ENCODE data around the gene UBE2O. TPM values are rescaled to one million over a fixed set of nuclear protein-coding genes. Genes with fewer than 3 reads are reported as not detected.

UBE2O gene
- total and polyA plus RNA-seq, 2 donors (not counting 1 experiment from before 2014, with no cell fraction given) = 11.5 to 12.4 TPM

DNA sequence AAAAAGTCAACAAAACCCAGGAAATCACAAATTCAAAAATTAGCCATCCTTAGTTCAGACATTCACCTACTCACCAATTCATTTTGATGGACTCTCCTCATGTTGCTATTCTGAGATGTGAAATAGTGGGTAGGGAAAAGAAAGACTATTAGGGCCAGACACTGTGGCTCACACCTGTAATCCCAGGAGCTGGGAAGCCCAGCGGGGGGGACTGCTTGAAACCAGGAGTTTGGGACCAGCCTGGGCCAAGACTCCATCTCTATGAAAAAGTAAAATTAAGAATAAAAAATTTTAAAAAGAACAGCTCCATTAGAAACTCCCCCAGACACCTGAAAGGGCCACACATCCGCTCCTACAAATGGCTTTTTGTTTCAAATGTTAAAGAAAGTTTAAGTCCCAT lies 21.4 kb downstream of the UBE2O start:
- Histone ChIP-seq H4K20me1 (ENCODE audit: control insufficient read depth, extremely low read depth, insufficient read depth, low read length) (peaks cover 3% of the 10 kb centered on the region), H3K36me3 (ENCODE audit: control insufficient read depth, insufficient read depth, low read length) (no peaks in the 10 kb centered on the region), H3K9me3 (ENCODE audit: control insufficient read depth, insufficient read depth, low read depth, low read length) (no peaks in the 10 kb centered on the region), H2AFZ (ENCODE audit: low read length) (no peak overlapping the region), H3K27ac (ENCODE audit: insufficient read depth, low read length) (no peak overlapping the region), H3K4me3 (replicated peaks in 1 of 4; ENCODE audit: control extremely low read depth in 1 of 4, insufficient read depth in 1 of 4, low read depth in 3 of 4, low read length in 4 of 4) (no peak overlapping the region), H3K9ac (ENCODE audit: insufficient read depth, low read length) (no peak overlapping the region), H3K27me3 (ENCODE audit: control insufficient read depth, insufficient read depth, low read length) (no peaks in the 10 kb centered on the region), H3K4me2 (ENCODE audit: extremely low read depth, insufficient read depth, low read length) (no peak overlapping the region), H3K4me1 (ENCODE audit: control insufficient read depth, extremely low read depth, insufficient read depth, low read length) (peaks cover 4% of the 10 kb centered on the region), H3K79me2 (ENCODE audit: control insufficient read depth, insufficient read depth, low read length) (peaks cover 4% of the 10 kb centered on the region)
- TF ChIP-seq, protein P1, sequence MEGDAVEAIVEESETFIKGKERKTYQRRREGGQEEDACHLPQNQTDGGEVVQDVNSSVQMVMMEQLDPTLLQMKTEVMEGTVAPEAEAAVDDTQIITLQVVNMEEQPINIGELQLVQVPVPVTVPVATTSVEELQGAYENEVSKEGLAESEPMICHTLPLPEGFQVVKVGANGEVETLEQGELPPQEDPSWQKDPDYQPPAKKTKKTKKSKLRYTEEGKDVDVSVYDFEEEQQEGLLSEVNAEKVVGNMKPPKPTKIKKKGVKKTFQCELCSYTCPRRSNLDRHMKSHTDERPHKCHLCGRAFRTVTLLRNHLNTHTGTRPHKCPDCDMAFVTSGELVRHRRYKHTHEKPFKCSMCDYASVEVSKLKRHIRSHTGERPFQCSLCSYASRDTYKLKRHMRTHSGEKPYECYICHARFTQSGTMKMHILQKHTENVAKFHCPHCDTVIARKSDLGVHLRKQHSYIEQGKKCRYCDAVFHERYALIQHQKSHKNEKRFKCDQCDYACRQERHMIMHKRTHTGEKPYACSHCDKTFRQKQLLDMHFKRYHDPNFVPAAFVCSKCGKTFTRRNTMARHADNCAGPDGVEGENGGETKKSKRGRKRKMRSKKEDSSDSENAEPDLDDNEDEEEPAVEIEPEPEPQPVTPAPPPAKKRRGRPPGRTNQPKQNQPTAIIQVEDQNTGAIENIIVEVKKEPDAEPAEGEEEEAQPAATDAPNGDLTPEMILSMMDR (conservative IDR thresholded peaks at IDR 0.05 in 1 of 2, IDR thresholded peaks at IDR 0.05 in 1 of 2; ENCODE audit: low read depth in 1 of 2, low read length in 2 of 2) = no peak
- TF ChIP-seq EZH2 (IDR thresholded peaks at IDR 0.05; ENCODE audit: low read length, missing control alignments) = no peak
- DNase-seq (ENCODE audit: low read depth in 2 of 2) = no peak

DNA sequence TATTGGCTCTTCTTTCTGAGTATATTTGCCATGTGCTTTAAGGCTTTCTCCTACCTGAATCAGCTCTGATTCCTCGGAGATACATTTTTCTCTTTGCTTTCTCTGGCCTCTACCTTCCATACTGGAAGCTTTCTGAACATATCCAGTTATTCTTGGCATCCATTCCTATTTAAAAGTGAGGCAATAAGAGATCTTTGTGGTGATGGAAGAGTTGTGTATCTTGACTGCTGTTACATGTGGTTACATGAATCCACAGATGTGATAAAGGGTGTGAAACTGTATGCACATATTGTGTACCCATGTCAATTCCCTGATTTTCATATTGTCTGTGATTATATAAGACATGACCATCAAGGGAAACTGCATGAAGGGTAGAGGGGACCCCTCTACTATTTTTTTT lies 24.4 kb downstream of the UBE2O start:
- no peak overlapping the region for H2AFZ ChIP-seq (ENCODE audit: low read length)
- peaks cover 4% of the 10 kb centered on the region for H3K4me1 ChIP-seq (ENCODE audit: control insufficient read depth, extremely low read depth, insufficient read depth, low read length)
- no peak overlapping the region for H3K4me2 ChIP-seq (ENCODE audit: extremely low read depth, insufficient read depth, low read length)
- no peak overlapping the region for H3K9ac ChIP-seq (ENCODE audit: insufficient read depth, low read length)
- H3K79me2 ChIP-seq (ENCODE audit: control insufficient read depth, insufficient read depth, low read length) = peaks cover 4% of the 10 kb centered on the region
- H3K27me3 ChIP-seq (ENCODE audit: control insufficient read depth, insufficient read depth, low read length) = no peaks in the 10 kb centered on the region
- no peak overlapping the region for H3K27ac ChIP-seq (ENCODE audit: insufficient read depth, low read length)
- peak in 1 of 2 donors; percentile 31 for DNase-seq (ENCODE audit: low read depth in 2 of 2)
- H3K36me3 ChIP-seq (ENCODE audit: control insufficient read depth, insufficient read depth, low read length) = no peaks in the 10 kb centered on the region
- no peaks in the 10 kb centered on the region for H3K9me3 ChIP-seq (ENCODE audit: control insufficient read depth, insufficient read depth, low read depth, low read length)
- H4K20me1 ChIP-seq (ENCODE audit: control insufficient read depth, extremely low read depth, insufficient read depth, low read length) = peaks cover 3% of the 10 kb centered on the region
- no peak overlapping the region for H3K4me3 ChIP-seq (replicated peaks in 1 of 4; ENCODE audit: control extremely low read depth in 1 of 4, insufficient read depth in 1 of 4, low read depth in 3 of 4, low read length in 4 of 4)
- TF ChIP-seq, protein P1 (conservative IDR thresholded peaks at IDR 0.05 in 1 of 2, IDR thresholded peaks at IDR 0.05 in 1 of 2; ENCODE audit: low read depth in 1 of 2, low read length in 2 of 2) = no peak
- TF ChIP-seq EZH2 (IDR thresholded peaks at IDR 0.05; ENCODE audit: low read length, missing control alignments) = no peak

DNA sequence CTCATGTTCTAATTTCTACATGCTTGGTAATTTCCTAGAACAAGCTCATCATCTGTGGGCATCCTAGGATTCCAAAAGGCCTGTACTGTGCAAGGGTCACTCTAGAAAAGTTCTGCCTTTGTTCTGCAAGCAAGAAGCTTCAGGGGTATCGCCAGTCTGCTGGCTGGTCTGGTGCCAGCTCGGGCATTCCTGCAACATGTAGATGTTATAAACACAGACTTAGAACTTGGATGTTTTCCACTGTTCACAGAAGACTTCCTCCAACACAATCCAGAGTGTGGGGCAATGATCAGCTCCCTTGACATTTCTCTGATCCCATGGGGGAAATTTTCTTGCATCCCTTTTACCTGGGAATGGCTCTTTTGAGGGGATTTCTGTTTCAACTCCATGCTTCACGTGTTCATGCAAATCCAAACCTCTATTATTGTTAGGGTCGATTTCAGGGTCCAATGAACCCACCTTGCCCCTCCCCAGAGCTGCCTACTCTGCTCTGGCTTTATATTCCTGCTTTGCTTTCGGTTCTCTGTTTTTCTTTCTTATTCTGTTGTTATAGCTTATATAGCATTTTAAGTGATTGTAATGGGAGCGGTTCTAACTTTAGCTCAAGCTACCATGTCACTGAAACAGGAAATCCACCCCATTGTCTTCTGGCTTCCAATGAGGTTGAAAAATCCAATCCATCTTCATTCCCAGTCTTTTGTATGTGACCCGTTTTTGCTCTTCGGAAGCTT lies 25.3 kb downstream of the UBE2O start:
- Histone ChIP-seq H3K79me2 (ENCODE audit: control insufficient read depth, insufficient read depth, low read length) (peaks cover 4% of the 10 kb centered on the region), H3K4me1 (ENCODE audit: control insufficient read depth, extremely low read depth, insufficient read depth, low read length) (peaks cover 4% of the 10 kb centered on the region), H3K4me2 (ENCODE audit: extremely low read depth, insufficient read depth, low read length) (no peak overlapping the region), H3K9ac (ENCODE audit: insufficient read depth, low read length) (no peak overlapping the region), H3K36me3 (ENCODE audit: control insufficient read depth, insufficient read depth, low read length) (no peaks in the 10 kb centered on the region), H3K27ac (ENCODE audit: insufficient read depth, low read length) (no peak overlapping the region), H3K27me3 (ENCODE audit: control insufficient read depth, insufficient read depth, low read length) (no peaks in the 10 kb centered on the region), H4K20me1 (ENCODE audit: control insufficient read depth, extremely low read depth, insufficient read depth, low read length) (peaks cover 3% of the 10 kb centered on the region), H3K4me3 (replicated peaks in 1 of 4; ENCODE audit: control extremely low read depth in 1 of 4, insufficient read depth in 1 of 4, low read depth in 3 of 4, low read length in 4 of 4) (no peak overlapping the region), H2AFZ (ENCODE audit: low read length) (no peak overlapping the region), H3K9me3 (ENCODE audit: control insufficient read depth, insufficient read depth, low read depth, low read length) (no peaks in the 10 kb centered on the region)
- TF ChIP-seq, protein P1 (conservative IDR thresholded peaks at IDR 0.05 in 1 of 2, IDR thresholded peaks at IDR 0.05 in 1 of 2; ENCODE audit: low read depth in 1 of 2, low read length in 2 of 2) = no peak
- no peak for TF ChIP-seq EZH2 (IDR thresholded peaks at IDR 0.05; ENCODE audit: low read length, missing control alignments)
- peak; percentile 60 to 76 for DNase-seq (ENCODE audit: low read depth in 2 of 2)

All from fibroblast of lung (primary cell).